GM23338 (cell line): Measurements from ENCODE around the gene TRIO. TPM values are rescaled to one million over a fixed set of nuclear protein-coding genes. Genes with fewer than 3 reads are reported as not detected.

Experiments used
- ATAC-seq: fragments of 200-7000 bp; cut with Tn5 transposase; 3 replicates; pipeline ENCODE4 v1.9.1; 2020
- DNase-seq: peaks from one replicate; pipeline ENCODE4 v3.0.0-alpha.2; 2015; ENCODE audit warnings: low spot score
- H2AFZ ChIP-seq: fragments of 200-600 bp; sonication (generic); 2 replicates; pipeline ENCODE4 v1.8.0; 2016; ENCODE audit warnings: antibody characterized with exemption, mild to moderate bottlenecking, moderate library complexity
- H3F3A ChIP-seq: fragments of 200-600 bp; sonication (generic); replicated peaks from 2 replicates; pipeline ENCODE4 v1.8.0; 2017; ENCODE audit warnings: antibody characterized with exemption, mixed run types, low read depth
- H3K27ac ChIP-seq: fragments of 200-600 bp; sonication (generic); 2 replicates; pipeline ENCODE4 v1.6.1; 2016; ENCODE audit warnings: low read depth
- H3K27me3 ChIP-seq: fragments of 200-600 bp; sonication (generic); 2 replicates; pipeline ENCODE4 v1.8.0; 2016; ENCODE audit warnings: mild to moderate bottlenecking, mixed run types, moderate library complexity; ENCODE audit not compliant: insufficient read depth
- H3K36me3 ChIP-seq: fragments of 200-600 bp; sonication (generic); 2 replicates; pipeline ENCODE4 v1.8.0; 2016; ENCODE audit warnings: mild to moderate bottlenecking; ENCODE audit not compliant: insufficient read depth
- H3K4me1 ChIP-seq: fragments of 200-600 bp; sonication (generic); 2 replicates; pipeline ENCODE4 v1.8.0; 2016; ENCODE audit warnings: mild to moderate bottlenecking, moderate library complexity; ENCODE audit not compliant: insufficient read depth
- H3K4me2 ChIP-seq: fragments of 200-600 bp; sonication (generic); 2 replicates; pipeline ENCODE4 v1.7.1; 2017; ENCODE audit warnings: mixed run types
- H3K4me3 ChIP-seq: fragments of 200-600 bp; sonication (generic); 2 replicates; pipeline ENCODE4 v1.6.1; 2016; ENCODE audit warnings: mixed run types
- H3K79me2 ChIP-seq: fragments of 200-600 bp; sonication (generic); replicated peaks from 2 replicates; pipeline ENCODE4 v1.8.0; 2017; ENCODE audit warnings: mild to moderate bottlenecking; ENCODE audit not compliant: insufficient read depth
- H3K9me2 ChIP-seq: fragments of 200-600 bp; sonication (generic); 2 replicates; pipeline ENCODE4 v1.8.0; 2017; ENCODE audit not compliant: insufficient read depth
- H4K20me1 ChIP-seq: fragments of 200-600 bp; sonication (generic); replicated peaks from 2 replicates; pipeline ENCODE4 v1.8.0; 2017; ENCODE audit warnings: mild to moderate bottlenecking; ENCODE audit not compliant: insufficient read depth
- H3K27ac Mint-ChIP-seq: 2 replicates; pipeline ENCODE4 v1.8.0; 2020; ENCODE audit warnings: inconsistent platforms, mild to moderate bottlenecking, moderate library complexity, mixed read lengths
- H3K27me3 Mint-ChIP-seq: 3 replicates; pipeline ENCODE4 v1.8.0; 2022; ENCODE audit warnings: low read depth, mild to moderate bottlenecking, moderate library complexity, mixed read lengths, inconsistent platforms; ENCODE audit not compliant: insufficient read depth, poor library complexity
- H3K36me3 Mint-ChIP-seq: 3 replicates; pipeline ENCODE4 v1.8.0; 2021; ENCODE audit warnings: low read depth, mild to moderate bottlenecking, inconsistent platforms, moderate library complexity, mixed read lengths
- H3K4me1 Mint-ChIP-seq: 3 replicates; pipeline ENCODE4 v1.8.0; 2020; ENCODE audit warnings: mild to moderate bottlenecking, inconsistent platforms, mixed read lengths
- H3K4me3 Mint-ChIP-seq: 3 replicates; pipeline ENCODE4 v1.8.0; 2021; ENCODE audit warnings: moderate library complexity, mild to moderate bottlenecking, inconsistent platforms, mixed read lengths
- H3K9me3 Mint-ChIP-seq: 3 replicates; pipeline ENCODE4 v1.8.0; 2020; ENCODE audit warnings: moderate library complexity, mild to moderate bottlenecking, inconsistent platforms, mixed read lengths
- CREB1 ChIP-seq: fragments of 250-450 bp; sonication (Bioruptor Pico); IDR thresholded peaks from 2 replicates; pipeline ENCODE4 v1.5.0; 2020; ENCODE audit warnings: low read depth, mild to moderate bottlenecking, moderate library complexity
- EZH2 ChIP-seq: fragments of 200-600 bp; sonication (generic); IDR thresholded peaks from one replicate; pipeline ENCODE4 v1.8.0; 2017; ENCODE audit warnings: antibody characterized with exemption, mild to moderate bottlenecking, low read depth; ENCODE audit not compliant: unreplicated experiment
- EZH2phosphoT487 ChIP-seq: fragments of 200-600 bp; sonication (generic); IDR thresholded peaks from one replicate; pipeline ENCODE4 v1.8.1; 2018; ENCODE audit warnings: antibody characterized with exemption; ENCODE audit not compliant: unreplicated experiment
- JUNB ChIP-seq: IDR thresholded peaks from one replicate; pipeline ENCODE4 v1.6.1; 2016; ENCODE audit warnings: antibody characterized with exemption; ENCODE audit not compliant: unreplicated experiment
- NANOG ChIP-seq: IDR thresholded peaks from 2 replicates; pipeline ENCODE4 v1.6.1; 2016; ENCODE audit warnings: antibody characterized with exemption, borderline replicate concordance
- POLR2AphosphoS5 ChIP-seq: IDR thresholded peaks from 2 replicates; pipeline ENCODE4 v1.6.1; 2016; ENCODE audit warnings: antibody characterized with exemption, low read depth
- REST ChIP-seq: IDR thresholded peaks from one replicate; pipeline ENCODE4 v1.6.1; 2018; ENCODE audit warnings: antibody characterized with exemption; ENCODE audit not compliant: unreplicated experiment
- STAT1 ChIP-seq: IDR thresholded peaks from one replicate; pipeline ENCODE4 v1.6.1; 2016; ENCODE audit warnings: antibody characterized with exemption; ENCODE audit not compliant: unreplicated experiment
- ZNF114 ChIP-seq: fragments of 250-450 bp; sonication (Bioruptor Pico); IDR thresholded peaks from 2 replicates; pipeline ENCODE4 v1.5.0; 2020; ENCODE audit warnings: mild to moderate bottlenecking, moderate library complexity
- ZNF331 ChIP-seq: fragments of 250-450 bp; sonication (Bioruptor Pico); IDR thresholded peaks from 2 replicates; pipeline ENCODE4 v1.5.0; 2020; ENCODE audit warnings: low read depth, mild to moderate bottlenecking, moderate library complexity
- ZNF462 ChIP-seq: fragments of 250-450 bp; sonication (Bioruptor Pico); IDR thresholded peaks from 2 replicates; pipeline ENCODE4 v1.5.0; 2020; ENCODE audit warnings: mild to moderate bottlenecking, moderate library complexity
- polyA plus RNA-seq: library from polyadenylated mRNA; unstranded; fragments of >200 nt; fragmentation: Nextera tagmentation; extraction: Ambion mirVana; gene quantifications from 2 replicates; pipeline ENCODE4 v1.2.1, GENCODE V29; 2016
- total RNA-seq: library from RNA; depleted of rRNA; stranded (reverse); fragments of >200 nt; shearing (Covaris generic); gene quantifications from 2 replicates; pipeline ENCODE4 v1.2.3, GENCODE V29; 2014
- TF ChIP-seq, protein P1 (sequence below), 2 experiments: fragments of 200-600 bp in 1 of 2; sonication (generic) in 1 of 2; conservative IDR thresholded peaks; 2 replicates each; pipeline versions ENCODE4 v1.5.1 to v1.6.1; 2016 to 2017; ENCODE audit warnings: antibody characterized with exemption in 2 of 2, low read depth in 2 of 2, mild to moderate bottlenecking in 2 of 2, moderate library complexity in 1 of 2
- TF ChIP-seq, protein P2 (sequence below): IDR thresholded peaks from 2 replicates; pipeline ENCODE4 v1.6.1; 2016; ENCODE audit warnings: antibody characterized with exemption

The TRIO gene
- total and polyA plus RNA-seq, 2 experiments from 2014 or later = 13.8 to 113 TPM

DNA sequence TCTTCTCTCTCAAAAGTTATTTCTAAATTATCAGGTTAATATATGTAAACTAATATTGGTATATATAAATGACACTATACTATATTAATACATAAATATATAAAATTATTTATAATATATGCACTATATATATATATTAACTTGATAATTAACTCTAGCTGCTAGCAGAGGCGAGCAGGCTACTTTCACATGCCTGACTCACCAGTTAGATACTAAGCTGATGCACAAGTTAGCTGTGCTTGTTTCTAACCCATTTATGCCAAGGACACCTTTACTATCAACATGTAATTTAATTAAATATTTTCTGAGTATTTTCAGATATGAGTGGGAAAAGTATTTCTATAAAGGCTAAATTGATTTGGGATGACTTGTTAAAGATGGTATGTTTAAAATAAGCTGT lies 70.1 kb downstream of the TRIO start:
- Mint-ChIP-seq H3K9me3 (no peaks in the 10 kb centered on the region), H3K27me3 (peaks cover 4% of the 10 kb centered on the region), H3K4me3 (no peak overlapping the region), H3K27ac (no peak overlapping the region), H3K36me3 (no peaks in the 10 kb centered on the region), H3K4me1 (peaks cover 55% of the 10 kb centered on the region)
- H3K27me3 ChIP-seq = no peaks in the 10 kb centered on the region
- H3K36me3 ChIP-seq = no peaks in the 10 kb centered on the region
- peaks cover 64% of the 10 kb centered on the region for H3K4me1 ChIP-seq
- peaks cover 99% of the 10 kb centered on the region for H3K79me2 ChIP-seq
- H3K9me2 ChIP-seq = no peaks in the 10 kb centered on the region
- H3K27ac ChIP-seq = no peak overlapping the region
- H3K4me2 ChIP-seq = no peak overlapping the region
- H3F3A ChIP-seq = no peaks in the 10 kb centered on the region
- no peak overlapping the region for H3K4me3 ChIP-seq
- peaks cover 36% of the 10 kb centered on the region for H4K20me1 ChIP-seq
- H2AFZ ChIP-seq = no peak overlapping the region
- no peak for ATAC-seq
- TF ChIP-seq, protein P1, sequence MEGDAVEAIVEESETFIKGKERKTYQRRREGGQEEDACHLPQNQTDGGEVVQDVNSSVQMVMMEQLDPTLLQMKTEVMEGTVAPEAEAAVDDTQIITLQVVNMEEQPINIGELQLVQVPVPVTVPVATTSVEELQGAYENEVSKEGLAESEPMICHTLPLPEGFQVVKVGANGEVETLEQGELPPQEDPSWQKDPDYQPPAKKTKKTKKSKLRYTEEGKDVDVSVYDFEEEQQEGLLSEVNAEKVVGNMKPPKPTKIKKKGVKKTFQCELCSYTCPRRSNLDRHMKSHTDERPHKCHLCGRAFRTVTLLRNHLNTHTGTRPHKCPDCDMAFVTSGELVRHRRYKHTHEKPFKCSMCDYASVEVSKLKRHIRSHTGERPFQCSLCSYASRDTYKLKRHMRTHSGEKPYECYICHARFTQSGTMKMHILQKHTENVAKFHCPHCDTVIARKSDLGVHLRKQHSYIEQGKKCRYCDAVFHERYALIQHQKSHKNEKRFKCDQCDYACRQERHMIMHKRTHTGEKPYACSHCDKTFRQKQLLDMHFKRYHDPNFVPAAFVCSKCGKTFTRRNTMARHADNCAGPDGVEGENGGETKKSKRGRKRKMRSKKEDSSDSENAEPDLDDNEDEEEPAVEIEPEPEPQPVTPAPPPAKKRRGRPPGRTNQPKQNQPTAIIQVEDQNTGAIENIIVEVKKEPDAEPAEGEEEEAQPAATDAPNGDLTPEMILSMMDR (conservative IDR thresholded peaks at IDR 0.05; ENCODE audit: low read depth in 2 of 2) = no peak
- no peak for TF ChIP-seq EZH2
- TF ChIP-seq CREB1 (CRISPR knock-in tag) = no peak
- no peak for TF ChIP-seq ZNF114 (CRISPR knock-in tag)
- TF ChIP-seq REST = no peak
- no peak for TF ChIP-seq POLR2AphosphoS5
- TF ChIP-seq ZNF462 = no peak
- no peak for TF ChIP-seq EZH2phosphoT487
- TF ChIP-seq NANOG = no peak
- TF ChIP-seq JUNB = no peak
- TF ChIP-seq STAT1 = no peak
- TF ChIP-seq, protein P2, sequence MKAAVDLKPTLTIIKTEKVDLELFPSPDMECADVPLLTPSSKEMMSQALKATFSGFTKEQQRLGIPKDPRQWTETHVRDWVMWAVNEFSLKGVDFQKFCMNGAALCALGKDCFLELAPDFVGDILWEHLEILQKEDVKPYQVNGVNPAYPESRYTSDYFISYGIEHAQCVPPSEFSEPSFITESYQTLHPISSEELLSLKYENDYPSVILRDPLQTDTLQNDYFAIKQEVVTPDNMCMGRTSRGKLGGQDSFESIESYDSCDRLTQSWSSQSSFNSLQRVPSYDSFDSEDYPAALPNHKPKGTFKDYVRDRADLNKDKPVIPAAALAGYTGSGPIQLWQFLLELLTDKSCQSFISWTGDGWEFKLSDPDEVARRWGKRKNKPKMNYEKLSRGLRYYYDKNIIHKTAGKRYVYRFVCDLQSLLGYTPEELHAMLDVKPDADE = no peak
- no peak for TF ChIP-seq ZNF331 (CRISPR knock-in tag)
- no peak for DNase-seq
